EH (cell line): ENCODE results near the gene SNX10.

Source experiments
- DNase-seq: peaks from one replicate; pipeline ENCODE4 v3.0.0-alpha.2; 2015; ENCODE audit warnings: low read depth

Gene SNX10

DNA sequence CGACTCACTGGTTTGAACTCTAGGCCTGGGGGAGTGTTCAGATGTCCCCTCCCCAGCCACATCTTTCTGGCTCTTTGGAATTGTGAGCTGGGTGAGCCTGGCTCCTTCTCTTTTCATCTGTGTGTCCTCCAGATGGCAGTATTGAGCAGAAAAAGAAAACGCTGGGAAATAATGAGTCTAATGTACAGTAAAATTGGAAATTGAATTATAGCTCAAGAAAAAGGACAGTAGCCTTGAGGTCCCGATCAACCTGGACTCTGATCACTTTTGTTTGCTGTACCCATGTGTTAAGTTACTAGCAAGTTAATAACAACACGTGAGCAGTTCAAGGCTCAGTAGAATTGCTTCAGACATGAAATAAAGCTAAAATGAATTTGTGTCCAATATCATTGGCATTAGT is 77.9 kb downstream of the SNX10 start:
- peak; percentile 63 for DNase-seq

DNA sequence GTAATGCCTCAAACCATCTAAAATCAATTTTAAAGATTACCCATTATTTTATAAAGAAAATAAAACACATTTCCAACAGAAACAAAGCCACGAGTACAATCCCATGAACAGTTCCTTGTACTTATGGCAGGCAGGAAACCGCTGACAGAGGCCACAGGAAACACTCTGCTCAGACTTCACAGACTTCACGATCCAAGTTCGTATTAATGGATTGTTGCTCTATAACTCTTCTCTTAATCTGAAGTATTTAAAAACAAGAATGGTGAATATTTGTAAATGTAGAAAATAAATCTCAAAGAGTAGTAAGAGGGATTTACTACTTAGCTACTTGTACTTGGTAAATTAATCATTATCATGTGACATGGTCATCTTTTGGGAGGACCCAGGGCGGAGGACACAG is 78.3 kb downstream of the SNX10 start:
- DNase-seq, result no peak

DNA sequence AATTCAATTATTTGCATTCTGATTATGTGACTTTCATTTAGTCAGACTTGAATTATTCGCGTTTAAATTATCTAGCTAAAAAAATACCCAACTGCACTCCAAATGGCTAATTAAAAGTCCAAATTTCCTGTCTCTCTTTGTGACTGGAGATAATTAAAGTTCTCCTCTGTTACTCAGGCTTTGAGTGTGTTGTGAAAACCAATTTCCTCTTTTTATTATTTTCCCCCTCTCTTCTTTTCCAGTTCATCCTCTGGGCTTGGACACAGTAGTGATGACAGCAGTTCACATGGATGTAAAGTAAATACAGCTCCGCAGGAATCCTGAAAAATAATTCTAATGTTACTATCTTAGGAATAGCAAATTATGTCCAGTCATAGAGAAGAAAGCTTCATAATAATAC is 80.6 kb downstream of the SNX10 start:
- DNase-seq, result no peak

DNA sequence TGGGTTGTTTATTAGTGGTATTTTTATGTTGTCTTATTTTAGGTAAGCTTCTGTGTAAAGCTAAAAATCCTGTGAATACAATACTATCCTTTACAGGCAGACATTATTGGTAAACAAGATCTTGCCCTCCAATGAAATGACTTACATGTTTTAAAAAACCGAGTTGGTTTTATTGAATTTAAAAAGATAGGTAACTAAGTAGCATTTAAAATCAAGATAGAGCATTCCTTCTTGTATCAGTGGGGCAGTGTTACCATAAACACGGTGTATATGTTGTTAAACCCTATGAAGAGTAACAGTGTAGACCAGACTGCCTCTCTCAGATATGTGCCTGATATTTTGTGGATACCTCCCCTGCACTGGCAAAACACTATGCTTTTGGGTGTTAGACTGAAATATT is 81.0 kb downstream of the SNX10 start:
- no peak for DNase-seq

DNA sequence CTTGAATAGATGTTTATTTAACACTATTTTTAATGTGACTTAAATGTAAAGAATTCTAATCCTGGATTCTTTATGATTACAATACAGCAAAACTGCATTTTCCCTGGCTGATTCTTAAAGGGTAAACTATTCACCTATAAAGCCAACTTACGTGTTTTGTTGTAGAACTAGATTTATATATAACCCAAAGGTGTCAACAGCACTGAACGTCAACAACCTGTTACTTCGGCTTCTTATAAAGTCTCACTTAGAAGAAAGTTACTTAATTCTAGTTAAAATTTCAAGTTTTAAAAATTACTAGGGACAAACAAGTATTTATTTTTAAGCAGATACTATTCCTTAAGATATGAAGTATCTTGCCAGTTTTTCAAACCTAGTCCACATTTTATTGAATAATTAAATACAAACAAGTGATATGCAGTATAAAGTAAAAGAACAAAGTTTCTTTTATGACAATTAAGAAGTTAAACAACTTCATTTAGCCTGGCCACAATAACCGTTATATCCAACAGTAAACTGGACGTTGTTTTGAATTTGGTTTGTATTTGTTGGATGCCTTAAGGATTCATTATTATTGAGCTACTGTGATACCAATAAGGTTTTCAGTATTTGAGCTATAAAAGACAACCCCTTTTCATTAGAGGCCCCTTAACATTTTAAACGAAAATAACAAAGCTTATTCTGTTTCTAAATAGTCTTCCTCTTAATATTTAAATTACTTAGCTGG is 83.1 kb downstream of the SNX10 start:
- DNase-seq, result no peak

DNA sequence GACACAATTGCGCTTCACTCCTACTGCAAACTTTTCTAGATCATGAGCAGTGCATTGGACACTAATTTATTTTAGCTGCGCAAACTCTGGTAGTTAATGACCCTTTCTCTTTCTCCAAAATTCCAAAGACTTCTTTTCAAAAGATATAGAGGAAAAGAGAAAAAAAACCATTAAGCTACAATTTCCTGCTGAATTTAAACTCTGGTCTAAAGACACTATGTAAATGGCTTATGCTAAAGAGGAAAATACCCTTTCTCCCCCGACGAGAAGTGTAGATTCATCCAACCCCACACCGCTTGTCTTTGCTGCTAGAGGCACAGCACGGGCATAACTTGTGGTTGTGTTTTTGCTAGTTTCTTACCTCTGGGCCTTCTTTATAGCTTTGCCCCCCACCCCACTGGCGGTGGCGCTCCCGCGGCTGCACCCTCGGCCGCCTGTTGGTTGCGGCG is 84.1 kb downstream of the SNX10 start:
- no peak for DNase-seq

DNA sequence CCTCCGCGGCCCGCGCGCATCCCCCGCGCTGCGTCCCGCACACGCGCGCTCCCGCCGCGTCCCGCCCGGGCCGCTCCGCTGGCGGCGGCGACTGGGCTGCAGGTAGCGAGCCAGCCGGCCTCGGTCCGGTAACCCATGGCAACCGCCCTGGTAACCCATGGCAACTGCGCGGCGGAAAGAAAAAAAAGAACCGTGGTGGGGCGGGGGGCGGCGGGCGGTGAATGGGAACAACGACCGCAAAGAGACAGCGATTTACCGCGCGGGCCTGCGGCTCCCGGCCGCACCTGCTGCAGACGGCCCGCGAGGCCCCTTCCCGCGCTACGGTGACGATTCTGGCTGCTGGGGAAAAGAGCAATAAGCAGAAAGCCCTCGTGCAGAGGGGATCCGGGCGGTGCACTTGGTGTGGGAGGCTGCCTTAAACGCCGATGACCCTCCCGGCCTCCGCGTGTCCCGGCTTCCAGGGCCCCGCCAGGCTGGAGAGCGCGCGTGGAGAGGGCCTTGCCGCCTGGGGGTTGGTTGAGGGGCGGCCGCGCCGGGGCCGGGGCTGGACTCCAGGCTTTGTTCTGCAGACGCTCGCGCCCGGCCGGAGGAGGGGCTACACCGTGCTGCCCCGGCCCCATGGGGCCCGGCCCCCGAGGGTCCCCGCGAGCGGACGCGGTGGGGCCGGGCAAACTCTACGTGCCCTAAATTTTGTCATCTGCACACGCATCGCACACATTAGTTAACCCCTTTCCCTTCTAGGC is 84.7 kb downstream of the SNX10 start:
- DNase-seq, result no peak

DNA sequence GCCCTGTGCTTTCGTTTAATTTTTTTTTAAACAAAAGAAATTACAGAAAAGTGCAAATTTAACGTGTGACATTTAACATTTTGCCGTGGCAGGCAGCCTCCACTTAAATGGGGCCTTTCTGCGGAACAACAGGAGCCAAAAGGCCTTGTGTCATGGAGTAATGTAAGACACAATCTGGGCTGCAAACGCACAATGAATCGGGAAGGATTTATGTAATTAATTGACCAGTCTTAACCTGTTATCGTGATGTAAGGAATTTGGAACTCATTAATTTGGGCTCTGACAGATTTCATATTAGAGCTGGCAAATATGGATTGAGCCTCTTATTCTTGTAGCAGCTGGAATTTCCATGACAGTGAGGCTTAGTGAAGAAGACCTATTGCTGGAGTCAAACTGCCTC is 86.4 kb downstream of the SNX10 start:
- DNase-seq, result no peak

DNA sequence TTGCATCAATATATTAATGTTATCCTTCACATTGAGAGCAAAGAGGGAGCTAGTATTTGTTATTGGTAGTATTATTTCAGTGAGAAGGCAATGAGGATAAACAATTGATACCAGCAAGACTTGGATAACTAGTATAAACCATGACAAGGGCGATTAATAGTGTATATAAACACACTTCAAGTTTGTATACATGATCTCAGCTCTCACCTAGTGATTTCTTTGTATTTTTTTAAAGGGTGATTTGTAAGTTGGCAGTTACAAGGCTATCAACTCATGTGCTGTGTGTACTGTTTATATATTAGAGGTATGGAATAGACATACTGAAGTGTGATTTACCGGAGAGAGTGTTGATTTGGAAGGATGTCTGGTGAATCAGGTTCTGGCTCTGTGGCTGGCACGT is 88.0 kb downstream of the SNX10 start:
- no peak for DNase-seq

DNA sequence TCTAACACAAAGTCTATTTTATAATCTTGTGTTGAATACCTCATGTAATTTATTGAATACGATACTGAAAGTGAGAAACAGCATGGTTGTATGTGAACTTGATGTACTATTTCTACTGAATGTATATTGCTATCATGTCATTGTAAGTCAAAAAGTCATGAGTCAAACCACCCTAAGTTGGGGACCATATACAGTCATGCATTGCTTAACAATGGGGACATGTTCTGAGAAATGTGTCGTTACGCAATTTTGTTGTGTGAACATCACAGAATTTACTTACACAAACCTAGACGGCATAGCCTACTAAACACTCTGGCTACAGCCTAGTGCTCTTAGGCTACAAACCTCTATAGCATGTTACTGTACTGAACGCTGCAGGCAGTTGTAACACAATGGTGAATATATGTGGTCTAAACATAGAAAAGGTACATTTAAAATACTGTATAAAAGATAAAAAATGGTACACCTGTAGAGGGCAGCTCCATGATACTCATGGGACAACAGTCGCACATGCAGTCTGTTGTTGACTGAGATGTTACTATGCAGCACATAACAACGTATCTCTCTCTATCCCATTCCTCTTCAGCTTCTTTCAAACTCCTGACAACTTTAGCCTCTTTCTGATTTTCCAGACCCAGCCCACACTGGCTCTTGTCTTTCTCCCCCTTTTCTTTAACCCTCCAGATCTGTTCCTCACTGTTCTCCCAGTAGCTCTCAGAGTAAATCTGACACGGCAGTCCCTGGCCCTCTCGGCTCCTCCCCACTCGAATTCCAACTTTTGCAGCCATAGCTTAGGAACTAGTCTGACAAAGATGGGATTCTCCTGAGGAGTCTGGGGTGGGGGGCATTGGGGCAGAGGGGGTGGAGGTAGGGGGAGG is 90.1 kb downstream of the SNX10 start:
- no peak for DNase-seq

DNA sequence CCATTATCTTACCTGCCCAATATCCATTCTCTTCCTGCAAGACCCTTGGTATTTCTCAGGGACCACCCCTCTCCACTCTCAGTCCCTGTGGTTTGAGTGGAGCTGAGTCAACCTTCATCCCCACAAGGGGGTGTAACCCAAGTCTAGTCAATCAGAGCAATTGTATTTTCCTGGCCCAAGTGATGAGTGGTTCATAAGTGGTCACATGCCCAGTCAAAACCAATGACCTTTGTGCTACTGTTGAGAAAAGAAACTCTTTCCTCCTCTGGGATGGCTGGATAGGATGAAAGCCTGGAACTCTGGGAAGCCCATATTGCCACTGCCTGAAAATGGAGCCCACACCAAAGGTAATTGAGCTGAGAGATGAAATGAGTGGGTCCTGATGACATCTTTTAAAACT is 93.6 kb downstream of the SNX10 start:
- no peak for DNase-seq

DNA sequence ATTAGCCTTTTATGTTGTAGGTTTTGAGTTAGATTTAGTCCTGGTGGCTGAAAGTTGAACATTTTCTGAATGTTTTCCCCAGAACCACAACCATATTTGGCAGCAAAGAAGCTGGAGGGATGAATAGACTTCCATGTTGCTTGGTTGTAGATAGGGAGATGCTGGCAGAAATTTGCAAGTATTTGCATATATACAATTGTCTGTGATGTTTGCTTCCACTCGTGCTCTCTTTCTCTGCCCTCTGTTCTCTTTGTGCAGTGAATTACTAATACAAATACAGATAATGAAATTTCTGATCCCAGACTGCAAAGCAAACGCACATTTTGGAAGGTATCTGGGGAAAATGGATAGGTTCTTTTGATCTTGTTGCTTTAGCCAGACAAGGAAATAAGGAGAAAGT is 96.1 kb downstream of the SNX10 start:
- no peak for DNase-seq

DNA sequence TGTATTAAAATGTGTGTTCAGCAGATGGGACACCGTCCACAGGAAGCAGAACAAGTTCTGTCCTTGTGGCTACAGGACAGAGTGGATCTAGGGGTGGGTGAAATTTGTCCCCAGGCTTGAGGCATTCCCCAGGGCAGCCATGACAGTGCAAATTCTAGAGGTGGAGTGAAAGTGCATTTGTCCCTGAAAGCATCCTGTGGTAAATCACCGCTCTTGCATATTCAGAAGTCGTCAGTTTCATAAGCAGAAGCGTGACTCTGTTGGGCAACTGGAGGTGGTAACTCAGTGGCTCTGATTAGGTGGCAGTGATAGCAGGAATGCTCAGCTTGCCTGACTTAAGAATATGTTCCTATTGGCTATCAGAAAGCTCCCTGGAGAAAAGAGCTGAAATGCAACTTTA is 96.6 kb downstream of the SNX10 start:
- no peak for DNase-seq

DNA sequence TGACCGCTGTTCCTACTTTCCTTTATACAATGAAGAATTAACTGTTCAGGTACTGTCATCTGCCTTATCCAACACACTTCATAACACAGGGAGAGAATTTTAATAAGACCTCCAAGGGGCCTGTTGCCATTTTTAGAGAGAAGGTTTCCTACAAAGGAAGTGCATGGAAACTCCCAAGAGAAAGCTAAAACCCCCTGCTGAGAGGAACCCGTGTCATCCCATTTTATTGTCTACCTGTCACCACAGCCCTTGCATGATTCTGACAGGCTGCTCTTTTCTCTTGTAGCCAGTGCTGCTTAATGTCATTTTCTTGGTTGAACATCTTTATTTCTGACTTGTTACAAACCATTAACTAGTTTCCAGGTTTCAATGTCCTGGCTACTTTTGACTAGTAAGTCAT is 98.4 kb downstream of the SNX10 start:
- no peak for DNase-seq

DNA sequence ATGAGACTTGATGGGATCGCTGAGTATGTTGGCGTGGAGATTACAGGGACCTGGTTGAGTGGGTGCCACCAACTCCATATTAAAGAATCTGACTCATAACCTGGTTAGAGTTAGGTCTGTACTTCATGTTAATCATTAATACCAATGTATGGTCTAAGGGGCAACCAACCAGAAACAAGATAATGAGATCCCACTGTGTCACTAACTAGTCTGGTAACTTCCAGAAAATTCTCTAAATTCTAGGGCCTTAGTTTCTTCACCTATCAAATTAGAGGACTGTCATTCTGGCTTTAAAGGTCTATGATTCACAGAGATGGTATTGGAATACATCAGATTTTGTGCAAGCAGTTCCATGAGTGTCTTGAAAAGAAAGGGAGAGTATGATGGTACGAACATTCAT is 102.2 kb downstream of the SNX10 start:
- DNase-seq, result no peak

DNA sequence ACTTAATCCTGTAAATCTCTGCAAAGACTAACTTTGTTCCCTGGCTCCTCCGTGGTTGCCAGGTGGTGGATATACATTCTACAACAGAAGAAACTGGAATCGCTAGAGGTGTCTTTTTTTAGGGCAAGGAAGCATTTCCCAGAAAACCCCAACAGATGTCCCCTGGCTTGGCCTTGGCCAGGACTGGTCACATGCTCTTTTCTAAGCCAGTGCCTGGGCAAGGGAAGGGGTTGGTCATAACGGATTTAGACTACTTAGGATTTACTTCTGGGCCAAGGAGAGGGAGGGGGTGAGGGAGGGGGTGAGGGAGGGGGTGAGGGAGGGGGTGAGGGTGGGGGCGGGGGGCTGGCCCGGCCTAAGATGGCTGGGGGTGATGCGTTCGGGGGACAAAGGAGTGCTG is 105.7 kb downstream of the SNX10 start:
- DNase-seq, result no peak

DNA sequence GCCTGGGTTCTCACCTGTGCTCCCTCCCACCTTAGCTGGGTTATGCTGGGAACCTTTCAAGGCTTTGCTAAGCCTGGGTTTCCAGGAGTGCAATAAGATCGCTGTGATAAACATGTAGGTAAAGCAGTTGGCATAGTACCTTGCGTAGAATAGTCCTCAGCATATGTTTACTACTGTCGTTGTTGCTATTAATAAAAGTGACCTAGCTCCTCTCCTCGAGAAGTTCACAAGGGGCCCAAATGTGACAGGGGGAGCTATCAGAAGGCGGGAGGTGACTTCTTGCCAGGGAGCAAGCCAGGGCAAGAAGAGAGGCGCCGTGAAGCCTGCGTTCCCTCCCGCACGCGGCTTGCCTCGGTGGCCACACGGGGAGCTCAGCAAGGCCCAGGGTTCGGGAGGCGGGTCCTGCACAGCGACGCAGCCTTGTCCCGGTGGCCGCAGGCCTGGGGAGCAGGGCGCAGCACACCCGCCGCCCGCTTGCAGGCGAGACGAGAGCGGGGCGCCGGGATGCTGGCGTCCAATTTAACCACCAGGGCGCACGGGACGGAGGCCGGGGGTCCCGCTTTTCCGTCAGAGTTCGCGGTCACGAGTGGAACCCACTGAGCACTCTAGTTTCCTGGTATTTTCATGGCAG is 106.2 kb downstream of the SNX10 start:
- no peak for DNase-seq

DNA sequence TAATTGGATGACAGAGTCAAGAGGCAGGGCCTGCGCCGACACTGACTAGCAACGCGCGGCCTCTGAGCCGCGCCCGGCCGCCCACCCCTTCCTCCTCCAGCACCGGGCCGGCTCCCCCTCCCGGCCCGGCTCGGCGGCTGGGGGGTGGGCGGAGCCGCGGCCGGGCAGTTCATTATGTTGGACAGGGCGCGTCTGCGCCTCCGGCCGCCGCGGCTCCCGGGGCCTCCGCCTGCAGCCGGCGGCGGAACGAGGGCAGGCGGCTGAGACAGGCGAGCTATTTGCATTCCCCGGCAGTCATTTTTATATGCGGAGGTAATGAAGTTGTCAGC is 106.7 kb downstream of the SNX10 start:
- peak; percentile 42 for DNase-seq

DNA sequence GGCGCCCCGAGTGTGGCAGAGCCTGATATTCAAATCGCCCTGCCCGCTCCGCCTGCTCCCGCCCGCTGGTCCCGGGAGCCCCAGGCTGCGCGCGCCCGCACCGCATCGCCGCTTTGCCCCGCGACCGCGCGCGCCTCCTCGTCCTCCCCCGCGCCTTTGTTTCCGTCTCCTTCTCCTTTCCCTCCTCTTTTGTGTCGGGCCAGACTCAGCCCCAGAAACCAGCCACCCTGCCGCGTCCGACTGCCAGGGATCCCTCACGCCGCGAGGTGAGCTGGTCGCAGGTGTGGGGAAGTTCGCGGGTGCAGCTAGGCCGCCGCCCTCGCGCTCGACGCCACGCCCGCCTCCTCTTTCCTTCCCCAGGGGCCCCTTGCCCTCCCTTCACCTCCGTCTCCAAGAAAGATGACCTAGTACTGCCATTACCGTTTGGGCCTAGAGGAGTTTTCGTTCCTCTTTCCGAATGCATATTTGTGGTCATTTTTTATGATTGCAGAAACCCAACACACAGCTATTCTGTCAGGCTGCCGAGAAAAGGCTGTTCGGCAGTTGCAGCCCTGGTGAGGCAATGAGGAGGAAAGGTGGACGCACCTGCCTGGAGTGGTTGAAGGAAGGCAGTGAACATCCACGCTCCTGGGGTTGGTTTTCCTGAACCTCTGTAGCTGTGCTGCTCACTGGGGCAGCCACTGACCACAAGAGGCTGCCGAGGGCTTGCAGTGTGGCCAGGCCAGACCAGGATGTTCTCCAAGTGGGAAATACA is 107.3 kb downstream of the SNX10 start:
- DNase-seq, result peak; percentile 55

DNA sequence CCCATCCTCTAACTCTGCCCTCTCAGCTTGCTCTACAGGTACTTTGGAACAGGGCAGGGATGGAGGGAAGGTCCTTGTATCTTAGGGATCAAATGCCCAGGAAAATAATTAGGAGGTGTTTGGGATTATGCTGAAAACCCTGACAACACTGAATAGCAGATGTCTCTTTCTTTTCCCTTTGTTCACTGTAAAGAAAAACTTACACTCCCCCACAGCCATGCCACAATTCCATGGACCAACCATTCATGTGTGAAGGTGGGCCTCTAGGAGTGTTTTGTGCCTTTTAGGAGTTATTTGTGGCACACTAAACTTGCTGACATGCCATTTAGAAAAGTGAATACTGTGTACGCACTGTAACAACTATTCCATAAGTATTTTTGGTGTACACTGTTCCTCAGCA is 108.1 kb downstream of the SNX10 start:
- no peak for DNase-seq

DNA sequence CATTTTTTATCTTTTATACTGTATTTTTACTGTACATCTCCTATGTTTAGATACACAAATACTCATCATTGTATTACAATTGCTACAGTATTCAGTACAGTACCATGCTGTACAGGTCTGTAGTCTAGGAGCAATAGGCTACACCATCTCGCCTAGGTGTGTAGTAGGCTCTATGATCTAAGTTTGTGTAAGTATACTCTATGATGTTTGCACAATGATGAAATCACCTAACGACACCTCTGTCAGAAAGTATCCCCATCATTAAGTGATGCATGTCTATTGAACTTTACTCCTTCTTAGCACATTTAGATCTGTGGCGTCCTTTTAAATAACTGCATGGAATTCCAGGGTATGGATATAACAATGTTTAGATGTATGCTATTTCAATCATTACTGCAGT is 112.0 kb downstream of the SNX10 start:
- DNase-seq, result no peak
